ENCODE data around the gene SLC2A4.

The SLC2A4 gene

GRCh38 chr17:7248796-7249195 is 32.7 kb upstream of the SLC2A4 start:
- DNase-seq = no peak

GRCh38 chr17:7249214-7249613 is 32.3 kb upstream of the SLC2A4 start:
- DNase-seq = no peak

- DNase-seq = no peak
Observed at GRCh38 chr17:7249830-7250229, 31.7 kb upstream of the SLC2A4 start.

- peak; percentile 47 to 66 for DNase-seq
Observed at GRCh38 chr17:7250695-7251627, 30.6 kb upstream of the SLC2A4 start.

- DNase-seq = peak; percentile 99
Observed at GRCh38 chr17:7251661-7252175, 29.8 kb upstream of the SLC2A4 start, which contains the start of gene CTDNEP1. Gene CTDNEP1 (minus strand): TSS chr17:7251734. CDS start chr17:7251296, 438 bp downstream.

- DNase-seq = peak; percentile 90 to 91
Observed at GRCh38 chr17:7252176-7253043, 29.1 kb upstream of the SLC2A4 start, which contains the start of gene ELP5. Gene ELP5 (plus strand): TSS chr17:7252215. CDS start chr17:7252551, 336 bp downstream.

GRCh38 chr17:7253082-7253481 is 28.4 kb upstream of the SLC2A4 start:
- DNase-seq = no peak

GRCh38 chr17:7254511-7254910 is 27.0 kb upstream of the SLC2A4 start:
- no peak for DNase-seq

GRCh38 chr17:7256766-7257456 is 24.6 kb upstream of the SLC2A4 start:
- no peak for DNase-seq

GRCh38 chr17:7258731-7259554 is 22.6 kb upstream of the SLC2A4 start:
- no peak for DNase-seq

GRCh38 chr17:7259555-7259889 is 22.0 kb upstream of the SLC2A4 start:
- DNase-seq = no peak

- DNase-seq = no peak
Observed at GRCh38 chr17:7260151-7260550, 21.4 kb upstream of the SLC2A4 start.

- DNase-seq = peak in 1 of 2 donors; percentile 49
Observed at GRCh38 chr17:7260651-7261378, 20.7 kb upstream of the SLC2A4 start.

GRCh38 chr17:7261379-7262191 is 19.9 kb upstream of the SLC2A4 start:
- DNase-seq = peak in 1 of 2 donors; percentile 40

GRCh38 chr17:7262192-7262934 is 19.2 kb upstream of the SLC2A4 start, which contains the start of gene CLDN7:
Gene CLDN7 (minus strand): TSS chr17:7262478. CDS start chr17:7262043, 435 bp downstream.
- DNase-seq = no peak

- DNase-seq = no peak
Observed at GRCh38 chr17:7262935-7263800, 18.4 kb upstream of the SLC2A4 start.

GRCh38 chr17:7263801-7264078 is 17.8 kb upstream of the SLC2A4 start:
- no peak for DNase-seq

- DNase-seq = no peak
Observed at GRCh38 chr17:7266784-7267183, 14.7 kb upstream of the SLC2A4 start.
